ENCODE data around the gene IMP4. TPM values are rescaled to one million over a fixed set of nuclear protein-coding genes. Genes with fewer than 3 reads are reported as not detected.

Gene IMP4
- total RNA-seq, 2 experiments from 2014 or later: 81.7 to 88.1 TPM

DNA sequence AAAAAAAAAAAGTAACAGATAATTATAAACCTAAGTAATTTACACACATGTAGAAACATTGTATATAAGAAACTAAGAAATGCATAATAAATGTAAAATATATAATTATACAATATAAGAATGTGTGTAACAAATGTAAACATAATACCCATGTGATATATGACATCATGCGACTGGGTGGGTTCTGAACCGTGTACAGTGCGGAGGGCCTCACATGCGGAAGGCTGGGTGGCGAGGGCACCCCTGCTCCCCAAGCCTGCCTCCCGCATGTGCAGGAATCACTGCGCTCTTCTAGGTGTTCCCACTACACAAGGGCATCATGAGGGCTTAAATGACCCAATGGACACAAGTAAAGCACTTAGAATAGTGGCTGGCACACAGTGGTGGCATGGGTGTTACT is 15.2 kb downstream of the IMP4 start:
- Mint-ChIP-seq H3K27ac (no peak overlapping the region), H3K4me3 (no peak overlapping the region), H3K4me1 (ENCODE audit: low read depth) (peaks cover 17% of the 10 kb centered on the region), H3K9me3 (no peaks in the 10 kb centered on the region), H3K36me3 (ENCODE audit: low read depth) (no peaks in the 10 kb centered on the region), H3K27me3 (no peaks in the 10 kb centered on the region)
- Histone ChIP-seq H3K27ac (ENCODE audit: low read depth in 1 of 2, low read length in 2 of 2) (no peak overlapping the region), H3K4me3 (ENCODE audit: low read length) (no peak overlapping the region), H3K36me3 (ENCODE audit: insufficient read depth, low read length) (no peaks in the 10 kb centered on the region), H3K4me1 (ENCODE audit: insufficient read depth, low read length) (peaks cover 16% of the 10 kb centered on the region), H3K27me3 (ENCODE audit: control insufficient read depth in 1 of 2, insufficient read depth in 2 of 2, low read length in 2 of 2) (no peaks in the 10 kb centered on the region), H3K9me3 (ENCODE audit: control insufficient read depth in 1 of 2, insufficient read depth in 1 of 2, low read length in 2 of 2) (no peaks in the 10 kb centered on the region)
- POLR2A ChIA-PET: interaction anchor here (1.2 kb wide), 1 partner anchor 15 kb away, joined by 6 read pairs; the partner anchor contains the start of gene IMP4
- CTCF ChIA-PET: no interaction called here
- intact Hi-C loops (cut with DNase I, micrococcal nuclease): loop anchor here in 1 of 2 experiments (10.0 kb wide), 1 partner anchor 517 kb away; no protein-coding TSS in a partner anchor
- TF ChIP-seq, protein P1, sequence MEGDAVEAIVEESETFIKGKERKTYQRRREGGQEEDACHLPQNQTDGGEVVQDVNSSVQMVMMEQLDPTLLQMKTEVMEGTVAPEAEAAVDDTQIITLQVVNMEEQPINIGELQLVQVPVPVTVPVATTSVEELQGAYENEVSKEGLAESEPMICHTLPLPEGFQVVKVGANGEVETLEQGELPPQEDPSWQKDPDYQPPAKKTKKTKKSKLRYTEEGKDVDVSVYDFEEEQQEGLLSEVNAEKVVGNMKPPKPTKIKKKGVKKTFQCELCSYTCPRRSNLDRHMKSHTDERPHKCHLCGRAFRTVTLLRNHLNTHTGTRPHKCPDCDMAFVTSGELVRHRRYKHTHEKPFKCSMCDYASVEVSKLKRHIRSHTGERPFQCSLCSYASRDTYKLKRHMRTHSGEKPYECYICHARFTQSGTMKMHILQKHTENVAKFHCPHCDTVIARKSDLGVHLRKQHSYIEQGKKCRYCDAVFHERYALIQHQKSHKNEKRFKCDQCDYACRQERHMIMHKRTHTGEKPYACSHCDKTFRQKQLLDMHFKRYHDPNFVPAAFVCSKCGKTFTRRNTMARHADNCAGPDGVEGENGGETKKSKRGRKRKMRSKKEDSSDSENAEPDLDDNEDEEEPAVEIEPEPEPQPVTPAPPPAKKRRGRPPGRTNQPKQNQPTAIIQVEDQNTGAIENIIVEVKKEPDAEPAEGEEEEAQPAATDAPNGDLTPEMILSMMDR (IDR thresholded peaks at IDR 0.05): no peak
- ATAC-seq (ENCODE audit: poor library complexity) (no peak), DNase-seq (no peak)

DNA sequence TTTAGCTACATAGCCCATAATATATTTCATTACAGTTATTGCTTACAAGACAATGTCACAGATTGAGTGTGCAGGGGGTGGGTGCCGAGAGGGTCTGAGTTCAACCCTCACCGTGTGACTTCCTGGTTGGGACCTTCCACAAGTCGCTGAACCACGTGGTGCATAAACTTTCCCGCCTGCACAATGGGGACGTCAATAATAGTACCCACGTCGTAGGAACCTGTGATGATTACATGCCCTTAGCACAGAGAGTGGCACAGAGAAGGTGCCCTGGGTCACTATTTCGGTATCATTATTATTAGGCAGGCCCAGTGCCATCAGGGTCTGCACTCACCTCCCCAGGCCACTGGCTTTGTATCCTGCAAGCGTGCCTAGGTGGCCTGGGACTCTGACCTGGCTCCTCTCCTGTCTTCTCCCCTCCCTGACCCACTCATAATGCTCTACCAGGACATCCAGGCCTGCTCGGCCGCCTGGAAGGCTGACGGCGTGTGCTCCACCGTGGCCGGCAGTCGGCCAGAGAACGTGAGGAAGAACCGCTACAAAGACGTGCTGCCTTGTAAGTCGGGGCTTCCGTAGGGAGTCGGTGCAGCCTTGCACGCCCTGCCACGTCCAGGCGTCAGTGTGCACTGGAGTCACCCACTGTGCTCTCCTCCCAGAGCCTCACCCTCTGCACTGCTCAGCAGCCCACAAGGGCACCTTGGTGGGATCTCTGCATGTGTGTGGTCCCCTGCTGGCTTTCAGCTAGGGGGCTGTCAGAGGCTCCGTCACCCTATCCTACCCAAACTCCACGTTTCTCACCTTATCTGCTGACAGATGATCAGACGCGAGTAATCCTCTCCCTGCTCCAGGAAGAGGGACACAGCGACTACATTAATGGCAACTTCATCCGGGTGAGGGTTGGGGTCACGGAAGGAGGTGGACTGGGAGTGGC is 16.0 kb downstream of the IMP4 start:
- DNase-seq (no peak), ATAC-seq (ENCODE audit: poor library complexity) (no peak)
- Histone ChIP-seq H3K4me1 (ENCODE audit: insufficient read depth, low read length) (peaks cover 16% of the 10 kb centered on the region), H3K36me3 (ENCODE audit: insufficient read depth, low read length) (no peaks in the 10 kb centered on the region), H3K4me3 (ENCODE audit: low read length) (no peak overlapping the region), H3K9me3 (ENCODE audit: control insufficient read depth in 1 of 2, insufficient read depth in 1 of 2, low read length in 2 of 2) (no peaks in the 10 kb centered on the region), H3K27me3 (ENCODE audit: control insufficient read depth in 1 of 2, insufficient read depth in 2 of 2, low read length in 2 of 2) (no peaks in the 10 kb centered on the region), H3K27ac (ENCODE audit: low read depth in 1 of 2, low read length in 2 of 2) (no peak overlapping the region)
- intact Hi-C loops (cut with DNase I, micrococcal nuclease): loop anchor here in 1 of 2 experiments (10.0 kb wide), 1 partner anchor 516 kb away; no protein-coding TSS in a partner anchor
- Mint-ChIP-seq H3K4me1 (ENCODE audit: low read depth) (peaks cover 17% of the 10 kb centered on the region), H3K36me3 (ENCODE audit: low read depth) (no peaks in the 10 kb centered on the region), H3K4me3 (no peak overlapping the region), H3K9me3 (no peaks in the 10 kb centered on the region), H3K27me3 (no peaks in the 10 kb centered on the region), H3K27ac (no peak overlapping the region)
- TF ChIP-seq, protein P1 (IDR thresholded peaks at IDR 0.05): no peak
- POLR2A ChIA-PET: no interaction called here
- CTCF ChIA-PET: no interaction called here

DNA sequence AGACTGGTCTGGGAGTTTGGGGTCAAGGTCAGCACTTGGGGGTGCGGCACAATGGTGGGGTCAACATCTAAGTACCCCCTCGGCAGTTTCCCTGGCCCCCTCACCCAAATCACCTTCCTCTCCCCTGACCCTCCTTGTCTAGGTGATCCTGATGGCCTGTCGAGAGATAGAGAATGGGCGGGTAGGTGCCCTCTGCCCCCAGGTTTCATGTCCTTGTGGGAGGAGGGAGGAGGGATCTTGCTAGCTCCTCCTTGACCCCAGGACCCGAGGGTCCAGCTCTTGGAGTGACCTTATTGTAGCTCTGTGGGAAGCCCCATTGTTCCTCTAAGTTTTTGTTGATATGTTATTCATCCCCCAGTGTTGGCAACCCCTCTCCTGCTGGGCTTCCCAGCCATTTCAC is 16.8 kb downstream of the IMP4 start:
- no peak for ATAC-seq (ENCODE audit: poor library complexity)

More for the DNA sequence above, 16.8 kb downstream of the IMP4 start:
- no peaks in the 10 kb centered on the region for H3K27me3 Mint-ChIP-seq
- no peaks in the 10 kb centered on the region for H3K9me3 Mint-ChIP-seq
- H3K4me3 Mint-ChIP-seq: no peak overlapping the region
- POLR2A ChIA-PET: no interaction called here
- CTCF ChIA-PET: no interaction called here
- H3K27ac ChIP-seq (ENCODE audit: low read depth in 1 of 2, low read length in 2 of 2): no peak overlapping the region
- no peak overlapping the region for H3K27ac Mint-ChIP-seq
- no peak for DNase-seq
- no peaks in the 10 kb centered on the region for H3K36me3 ChIP-seq (ENCODE audit: insufficient read depth, low read length)
- intact Hi-C loops (cut with DNase I, micrococcal nuclease): loop anchor here in 1 of 2 experiments (10.0 kb wide), 1 partner anchor 515 kb away; no protein-coding TSS in a partner anchor
- H3K4me1 ChIP-seq (ENCODE audit: insufficient read depth, low read length): peaks cover 16% of the 10 kb centered on the region
- no peaks in the 10 kb centered on the region for H3K9me3 ChIP-seq (ENCODE audit: control insufficient read depth in 1 of 2, insufficient read depth in 1 of 2, low read length in 2 of 2)
- TF ChIP-seq, protein P1 (IDR thresholded peaks at IDR 0.05): no peak
- H3K4me1 Mint-ChIP-seq (ENCODE audit: low read depth): peaks cover 13% of the 10 kb centered on the region
- no peak overlapping the region for H3K4me3 ChIP-seq (ENCODE audit: low read length)
- H3K27me3 ChIP-seq (ENCODE audit: control insufficient read depth in 1 of 2, insufficient read depth in 2 of 2, low read length in 2 of 2): no peaks in the 10 kb centered on the region
- no peaks in the 10 kb centered on the region for H3K36me3 Mint-ChIP-seq (ENCODE audit: low read depth)
